Measurements from ENCODE around the gene HEMGN. TPM values are rescaled to one million over a fixed set of nuclear protein-coding genes. Genes with fewer than 3 reads are reported as not detected.

HEMGN gene
- total and polyA plus RNA-seq, 9 donors: 2.3 to 9.4 (median 6.7) TPM

GRCh38 chr9:97933297-97933998 lies 4.5 kb downstream of the HEMGN start:
- Histone ChIP-seq H3K27me3 (ENCODE audit: control insufficient read depth, insufficient read depth, low read length) (peaks cover 18% of the 10 kb centered on the region), H3K36me3 (ENCODE audit: control insufficient read depth, insufficient read depth, low read length) (no peaks in the 10 kb centered on the region), H3K4me3 (ENCODE audit: low read length) (no peak overlapping the region), H3K27ac (ENCODE audit: low read length) (no peak overlapping the region), H3K4me1 (ENCODE audit: control insufficient read depth, insufficient read depth, low read length) (no peaks in the 10 kb centered on the region), H3K9me3 (replicated peaks; ENCODE audit: control insufficient read depth, low read depth, low read length) (no peaks in the 10 kb centered on the region)
- WGBS (ENCODE audit: insufficient coverage): no CpG with 5 or more reads among the region's 4 CpGs
- no peak for DNase-seq

GRCh38 chr9:97930972-97931371 lies 7.0 kb downstream of the HEMGN start:
- Histone ChIP-seq H3K27ac (ENCODE audit: low read length) (no peak overlapping the region), H3K27me3 (ENCODE audit: control insufficient read depth, insufficient read depth, low read length) (peaks cover 14% of the 10 kb centered on the region), H3K4me3 (ENCODE audit: low read length) (no peak overlapping the region), H3K9me3 (replicated peaks; ENCODE audit: control insufficient read depth, low read depth, low read length) (no peaks in the 10 kb centered on the region), H3K4me1 (ENCODE audit: control insufficient read depth, insufficient read depth, low read length) (no peaks in the 10 kb centered on the region), H3K36me3 (ENCODE audit: control insufficient read depth, insufficient read depth, low read length) (no peaks in the 10 kb centered on the region)
- no CpG with 5 or more reads among the region's 3 CpGs for WGBS (ENCODE audit: insufficient coverage)
- no peak for DNase-seq

GRCh38 chr9:97928986-97929604 lies 8.9 kb downstream of the HEMGN start:
- peaks cover 6% of the 10 kb centered on the region for H3K27me3 ChIP-seq (ENCODE audit: control insufficient read depth, insufficient read depth, low read length)
- no peak for DNase-seq
- 50% methylated on average over 1 of the region's 4 CpGs for WGBS (ENCODE audit: insufficient coverage)
- H3K9me3 ChIP-seq (replicated peaks; ENCODE audit: control insufficient read depth, low read depth, low read length): no peaks in the 10 kb centered on the region
- no peaks in the 10 kb centered on the region for H3K36me3 ChIP-seq (ENCODE audit: control insufficient read depth, insufficient read depth, low read length)
- H3K4me1 ChIP-seq (ENCODE audit: control insufficient read depth, insufficient read depth, low read length): no peaks in the 10 kb centered on the region
- no peak overlapping the region for H3K4me3 ChIP-seq (ENCODE audit: low read length)
- H3K27ac ChIP-seq (ENCODE audit: low read length): no peak overlapping the region

- H3K27me3 ChIP-seq (ENCODE audit: control insufficient read depth, insufficient read depth, low read length): no peaks in the 10 kb centered on the region
- H3K4me1 ChIP-seq (ENCODE audit: control insufficient read depth, insufficient read depth, low read length): peaks cover 8% of the 10 kb centered on the region
- no peak overlapping the region for H3K4me3 ChIP-seq (ENCODE audit: low read length)
- H3K36me3 ChIP-seq (ENCODE audit: control insufficient read depth, insufficient read depth, low read length): no peaks in the 10 kb centered on the region
- WGBS (ENCODE audit: insufficient coverage): no CpG with 5 or more reads among the region's 5 CpGs
- no peak for DNase-seq
- H3K27ac ChIP-seq (ENCODE audit: low read length): no peak overlapping the region
- H3K9me3 ChIP-seq (replicated peaks; ENCODE audit: control insufficient read depth, low read depth, low read length): no peaks in the 10 kb centered on the region
Measured at GRCh38 chr9:97925497-97926334, 12.3 kb downstream of the HEMGN start.

GRCh38 chr9:97924386-97924785 lies 13.6 kb downstream of the HEMGN start:
- Histone ChIP-seq H3K27me3 (ENCODE audit: control insufficient read depth, insufficient read depth, low read length) (no peaks in the 10 kb centered on the region), H3K9me3 (replicated peaks; ENCODE audit: control insufficient read depth, low read depth, low read length) (no peaks in the 10 kb centered on the region), H3K4me1 (ENCODE audit: control insufficient read depth, insufficient read depth, low read length) (peaks cover 8% of the 10 kb centered on the region), H3K4me3 (ENCODE audit: low read length) (no peak overlapping the region), H3K27ac (ENCODE audit: low read length) (no peak overlapping the region), H3K36me3 (ENCODE audit: control insufficient read depth, insufficient read depth, low read length) (no peaks in the 10 kb centered on the region)
- no peak for DNase-seq
- 20% methylated on average over 1 of the region's 4 CpGs for WGBS (ENCODE audit: insufficient coverage)

- Histone ChIP-seq H3K4me1 (ENCODE audit: control insufficient read depth, insufficient read depth, low read length) (peaks cover 8% of the 10 kb centered on the region), H3K9me3 (replicated peaks; ENCODE audit: control insufficient read depth, low read depth, low read length) (no peaks in the 10 kb centered on the region), H3K4me3 (ENCODE audit: low read length) (peak overlapping the region; percentile 6), H3K27ac (ENCODE audit: low read length) (no peak overlapping the region), H3K36me3 (ENCODE audit: control insufficient read depth, insufficient read depth, low read length) (no peaks in the 10 kb centered on the region), H3K27me3 (ENCODE audit: control insufficient read depth, insufficient read depth, low read length) (no peaks in the 10 kb centered on the region)
- peak; percentile 92 for DNase-seq
- WGBS (ENCODE audit: insufficient coverage): no CpG with 5 or more reads among the region's 8 CpGs
Measured at GRCh38 chr9:97923529-97924108, 14.4 kb downstream of the HEMGN start.

- peak within 1 kb of the TSS; percentile 78 for H3K4me3 ChIP-seq (ENCODE audit: low read length)
- H3K9me3 ChIP-seq (replicated peaks; ENCODE audit: control insufficient read depth, low read depth, low read length): no peaks in the 10 kb centered on the region
- peaks cover 8% of the 10 kb centered on the region for H3K4me1 ChIP-seq (ENCODE audit: control insufficient read depth, insufficient read depth, low read length)
- peak within 1 kb of the TSS; percentile 97 for H3K27ac ChIP-seq (ENCODE audit: low read length)
- DNase-seq: peak; percentile 99
- H3K36me3 ChIP-seq (ENCODE audit: control insufficient read depth, insufficient read depth, low read length): no peaks in the 10 kb centered on the region
- WGBS (ENCODE audit: insufficient coverage): under 1% methylated on average over 45 of the region's 54 CpGs
- H3K27me3 ChIP-seq (ENCODE audit: control insufficient read depth, insufficient read depth, low read length): no peaks in the 10 kb centered on the region
Measured at GRCh38 chr9:97921959-97922724, 15.8 kb downstream of the HEMGN start, which contains the start of gene TRMO. Gene TRMO, minus strand, starts transcription at chr9:97922500. Its CDS starts 7 bp downstream, at chr9:97922493.

GRCh38 chr9:97919217-97919813 lies 18.7 kb downstream of the HEMGN start:
- no peak for DNase-seq
- peaks cover 7% of the 10 kb centered on the region for H3K36me3 ChIP-seq (ENCODE audit: control insufficient read depth, insufficient read depth, low read length)
- H3K27me3 ChIP-seq (ENCODE audit: control insufficient read depth, insufficient read depth, low read length): no peaks in the 10 kb centered on the region
- H3K4me1 ChIP-seq (ENCODE audit: control insufficient read depth, insufficient read depth, low read length): peaks cover 8% of the 10 kb centered on the region
- no peak overlapping the region for H3K4me3 ChIP-seq (ENCODE audit: low read length)
- H3K9me3 ChIP-seq (replicated peaks; ENCODE audit: control insufficient read depth, low read depth, low read length): no peaks in the 10 kb centered on the region
- H3K27ac ChIP-seq (ENCODE audit: low read length): no peak overlapping the region

GRCh38 chr9:97918611-97919010 lies 19.4 kb downstream of the HEMGN start:
- no CpG with 5 or more reads among the region's 4 CpGs for WGBS (ENCODE audit: insufficient coverage)
- Histone ChIP-seq H3K9me3 (replicated peaks; ENCODE audit: control insufficient read depth, low read depth, low read length) (no peaks in the 10 kb centered on the region), H3K4me1 (ENCODE audit: control insufficient read depth, insufficient read depth, low read length) (peaks cover 8% of the 10 kb centered on the region), H3K4me3 (ENCODE audit: low read length) (no peak overlapping the region), H3K27ac (ENCODE audit: low read length) (no peak overlapping the region), H3K36me3 (ENCODE audit: control insufficient read depth, insufficient read depth, low read length) (peaks cover 7% of the 10 kb centered on the region), H3K27me3 (ENCODE audit: control insufficient read depth, insufficient read depth, low read length) (no peaks in the 10 kb centered on the region)
- no peak for DNase-seq
